PC-3 (cell line): Measurements from ENCODE around the gene NEURL3. TPM values are rescaled to one million over a fixed set of nuclear protein-coding genes. Genes with fewer than 3 reads are reported as not detected.
A peak's percentile ranks its signal among the peaks of the same experiment; 100 is the strongest.

ENCODE experiments used
- ATAC-seq: fragments of 200-7000 bp; cut with Tn5 transposase; 2 replicates; pipeline ENCODE4 v1.9.1; 2020; ENCODE audit warnings: mild to moderate bottlenecking, moderate library complexity
- BruUV-seq: library from RNA; stranded (reverse); fragments of 400-500 nt; replicated peaks from 2 replicates; lab custom pipeline; 2021; lab: Mats Ljungman, UMichigan
- CTCF ChIA-PET: fragments of 300-600 bp; sonication (Branson Sonifier 250); formaldehyde crosslinking; loops from one replicate; lab custom pipeline; 2022; ENCODE audit warnings: antibody characterized with exemption; lab: Charles Lee
- POLR2A ChIA-PET: fragments of 300-600 bp; sonication (Branson Sonifier 250); formaldehyde crosslinking; loops from one replicate; lab custom pipeline; 2022; ENCODE audit warnings: antibody characterized with exemption; ENCODE audit not compliant: unreplicated experiment; lab: Charles Lee
- DNase-seq: peaks from one replicate; pipeline ENCODE4 v3.0.0-alpha.2; 2015
- H2AFZ ChIP-seq: fragments of 300-600 bp; sonication (generic); 2 replicates; pipeline ENCODE4 v1.6.0; 2016; ENCODE audit warnings: antibody characterized with exemption, low read length
- H3F3A ChIP-seq: fragments of 300-600 bp; sonication (generic); one replicate; pipeline ENCODE4 v1.6.0; 2017; ENCODE audit warnings: antibody characterized with exemption, low read length, control low read depth, mild to moderate bottlenecking; ENCODE audit not compliant: unreplicated experiment
- H3K27ac ChIP-seq: fragments of 300-600 bp; sonication (generic); 2 replicates; pipeline ENCODE4 v1.5.1; 2016; ENCODE audit warnings: mild to moderate bottlenecking, low read length
- H3K27me3 ChIP-seq: fragments of 300-600 bp; sonication (generic); 2 replicates; pipeline ENCODE4 v1.6.1; 2016; ENCODE audit warnings: low read length, mixed read lengths
- H3K36me3 ChIP-seq: fragments of 300-600 bp; sonication (generic); 2 replicates; pipeline ENCODE4 v1.6.1; 2016; ENCODE audit warnings: low read depth, mixed run types, low read length, mixed read lengths
- H3K4me1 ChIP-seq: fragments of 300-600 bp; sonication (generic); 2 replicates; pipeline ENCODE4 v1.5.1; 2016; ENCODE audit warnings: low read length; ENCODE audit not compliant: insufficient read depth
- H3K4me2 ChIP-seq: fragments of 300-600 bp; sonication (generic); 2 replicates; pipeline ENCODE4 v1.6.0; 2016; ENCODE audit warnings: low read length
- H3K4me3 ChIP-seq: fragments of 300-600 bp; sonication (generic); 2 replicates; pipeline ENCODE4 v1.5.1; 2016; ENCODE audit warnings: mild to moderate bottlenecking, low read length, mixed read lengths
- H3K79me2 ChIP-seq: fragments of 300-600 bp; sonication (generic); 2 replicates; pipeline ENCODE4 v1.6.1; 2017; ENCODE audit warnings: low read length, mixed read lengths
- H3K9ac ChIP-seq: fragments of 300-600 bp; sonication (generic); 2 replicates; pipeline ENCODE4 v1.6.0; 2016; ENCODE audit warnings: mild to moderate bottlenecking, low read length
- H3K9me2 ChIP-seq: fragments of 300-600 bp; sonication (generic); replicated peaks from 2 replicates; pipeline ENCODE4 v1.6.1; 2016; ENCODE audit warnings: mixed run types, low read length, mixed read lengths
- H3K9me3 ChIP-seq: fragments of 300-600 bp; sonication (generic); 2 replicates; pipeline ENCODE4 v1.6.1; 2016; ENCODE audit warnings: low read length, mixed read lengths
- H4K20me1 ChIP-seq: fragments of 300-600 bp; sonication (generic); 2 replicates; pipeline ENCODE4 v1.6.1; 2016; ENCODE audit warnings: low read length, mixed read lengths
- CTCF ChIP-seq: fragments of 300-600 bp; sonication (generic); conservative IDR thresholded peaks from 2 replicates; pipeline ENCODE4 v1.5.1; 2017; ENCODE audit warnings: antibody characterized with exemption, low read depth, mild to moderate bottlenecking, low read length
- EZH2 ChIP-seq: fragments of 300-600 bp; sonication (generic); IDR thresholded peaks from one replicate; pipeline ENCODE4 v1.6.1; 2017; ENCODE audit warnings: antibody characterized with exemption, mild to moderate bottlenecking, low read length; ENCODE audit not compliant: unreplicated experiment
- EZH2phosphoT487 ChIP-seq: fragments of 300-600 bp; sonication (generic); IDR thresholded peaks from 2 replicates; pipeline ENCODE4 v1.6.1; 2018; ENCODE audit warnings: mild to moderate bottlenecking, antibody characterized with exemption, low read length, borderline replicate concordance
- intact Hi-C: fragments of 100-400 bp; cut with micrococcal nuclease; formaldehyde crosslinking; loops from 2 replicates; pipeline ENCODE4 v1.9.0; 2023
- total RNA-seq: library from RNA; depleted of rRNA; stranded (reverse); fragments of >200 nt; gene quantifications from 2 replicates; pipeline ENCODE4 v1.2.3, GENCODE V29; 2014; rRNA removed

The NEURL3 gene
- total RNA-seq, 1 experiment from 2014 or later: 0.18 TPM

DNA sequence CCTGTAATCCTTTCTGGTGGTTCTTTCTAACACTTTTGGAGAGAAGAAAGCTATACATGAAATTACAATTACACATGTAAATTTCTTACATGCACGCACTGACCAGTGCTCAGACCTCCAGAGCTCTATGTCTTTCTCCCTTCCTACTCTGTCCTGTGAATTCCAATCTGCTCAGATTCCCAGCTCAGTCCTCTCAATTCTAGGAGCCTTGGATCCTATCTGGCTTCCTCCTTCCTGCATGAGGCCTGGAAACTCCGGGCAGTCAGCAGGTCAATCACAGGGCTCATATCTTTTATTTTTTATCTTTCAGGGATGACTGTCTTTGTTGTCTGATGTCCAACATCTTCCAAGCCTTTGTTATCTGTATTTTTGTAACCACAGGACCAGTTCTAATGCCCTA is 56.0 kb downstream of the NEURL3 start:
- Histone ChIP-seq H3K79me2 (no peaks in the 10 kb centered on the region), H3K36me3 (no peaks in the 10 kb centered on the region), H3K9me2 (no peaks in the 10 kb centered on the region), H3K4me2 (no peak overlapping the region), H3K27ac (no peak overlapping the region), H4K20me1 (no peaks in the 10 kb centered on the region), H3K27me3 (no peaks in the 10 kb centered on the region), H3F3A (no peaks in the 10 kb centered on the region), H3K9me3 (no peaks in the 10 kb centered on the region), H3K4me1 (no peaks in the 10 kb centered on the region), H3K4me3 (no peak overlapping the region), H3K9ac (no peak overlapping the region), H2AFZ (no peak overlapping the region)
- intact Hi-C loops: no loop called here
- DNase-seq (no peak), ATAC-seq (no peak)
- ChIA-PET POLR2A (no interaction called here), CTCF (interaction anchor here (0.6 kb wide), 1 partner anchor 158 kb away, joined by 3 read pairs; no protein-coding TSS in a partner anchor)
- BruUV-seq: no TSS peak
- TF ChIP-seq EZH2phosphoT487: no peak
- TF ChIP-seq EZH2: no peak
- no peak for TF ChIP-seq CTCF

- DNase-seq (no peak), ATAC-seq (no peak)
- BruUV-seq: no TSS peak
- H3K9ac ChIP-seq: no peak overlapping the region
- no peaks in the 10 kb centered on the region for H3K27me3 ChIP-seq
- H2AFZ ChIP-seq: 0 out of 2 replicates have a peak overlapping the region, but pooled peaks have one; percentile 9
- TF ChIP-seq CTCF: no peak
- TF ChIP-seq EZH2: no peak
- TF ChIP-seq EZH2phosphoT487: no peak
- no peaks in the 10 kb centered on the region for H3K9me2 ChIP-seq
- no peaks in the 10 kb centered on the region for H3K4me1 ChIP-seq
- no peaks in the 10 kb centered on the region for H3K9me3 ChIP-seq
- ChIA-PET CTCF (no interaction called here), POLR2A (no interaction called here)
- H3K79me2 ChIP-seq: no peaks in the 10 kb centered on the region
- intact Hi-C loops: no loop called here
- H3K4me2 ChIP-seq: no peak overlapping the region
- H3K4me3 ChIP-seq: no peak overlapping the region
- no peak overlapping the region for H3K27ac ChIP-seq
- no peaks in the 10 kb centered on the region for H4K20me1 ChIP-seq
- H3K36me3 ChIP-seq: no peaks in the 10 kb centered on the region
- H3F3A ChIP-seq: no peaks in the 10 kb centered on the region
Observed at GRCh38 chr2:96447726-96448125, 57.4 kb downstream of the NEURL3 start.

Other genes with a start within 250 kb of the NEURL3 start
- gene TMEM127, start 239.4 kb downstream of the NEURL3 start, total RNA-seq: 31.9 and 33.9 TPM in 2 replicates
- gene CIAO1, start 239.1 kb downstream of the NEURL3 start, total RNA-seq: 124 and 130 TPM in 2 replicates
- 77.8 and 124 TPM in 2 replicates for gene SNRNP200, start 199.8 kb downstream of the NEURL3 start, total RNA-seq
- gene ITPRIPL1, start 180.0 kb downstream of the NEURL3 start, total RNA-seq: not detected in 2 replicates
- 85.5 and 89.6 TPM in 2 replicates for gene NCAPH, start 169.6 kb downstream of the NEURL3 start, total RNA-seq
- gene ARID5A, start 31.4 kb upstream of the NEURL3 start, total RNA-seq: 6.1 and 8.2 TPM in 2 replicates
- 30.6 and 35.7 TPM in 2 replicates for gene KANSL3, start 133.0 kb upstream of the NEURL3 start, total RNA-seq
- gene FER1L5, start 137.4 kb upstream of the NEURL3 start, total RNA-seq: not detected in 2 replicates
- 27.8 and 31.4 TPM in 2 replicates for gene LMAN2L, start 234.7 kb upstream of the NEURL3 start, total RNA-seq